Middle frontal gyrus (tissue), 1 donor: ENCODE measurements around the gene NRXN2.
"Not testable (repeated sequence)": the region's sequence is repeated elsewhere in the genome, so short reads cannot be mapped to it uniquely, and the experiment has no call there.

Experiments
- DNase-seq: peaks from one replicate; pipeline ENCODE4 v3.0.0-alpha.2; 2015; ENCODE audit warnings: low spot score; ENCODE audit errors: extremely low spot score

NRXN2 gene

DNA sequence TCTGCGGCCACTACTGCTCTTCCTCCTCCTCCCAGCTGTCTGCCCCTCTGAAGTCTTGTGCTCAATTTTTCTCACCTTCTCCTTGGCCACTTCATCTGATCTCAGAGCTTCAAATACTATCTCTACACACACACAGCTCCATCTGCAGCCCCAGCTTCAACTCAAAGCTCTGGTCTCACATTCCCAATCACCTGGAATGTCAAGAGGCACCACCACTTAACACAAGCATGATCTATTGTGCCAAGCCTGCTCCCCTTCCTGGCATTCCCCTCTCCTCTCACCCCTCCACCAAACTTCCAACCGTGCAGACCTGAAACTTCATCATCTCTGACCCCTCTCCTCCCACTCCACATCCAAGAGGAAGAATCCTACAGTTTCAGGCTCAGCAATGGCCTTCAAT, 17.5 kb downstream of the NRXN2 start:
- no peak for DNase-seq

DNA sequence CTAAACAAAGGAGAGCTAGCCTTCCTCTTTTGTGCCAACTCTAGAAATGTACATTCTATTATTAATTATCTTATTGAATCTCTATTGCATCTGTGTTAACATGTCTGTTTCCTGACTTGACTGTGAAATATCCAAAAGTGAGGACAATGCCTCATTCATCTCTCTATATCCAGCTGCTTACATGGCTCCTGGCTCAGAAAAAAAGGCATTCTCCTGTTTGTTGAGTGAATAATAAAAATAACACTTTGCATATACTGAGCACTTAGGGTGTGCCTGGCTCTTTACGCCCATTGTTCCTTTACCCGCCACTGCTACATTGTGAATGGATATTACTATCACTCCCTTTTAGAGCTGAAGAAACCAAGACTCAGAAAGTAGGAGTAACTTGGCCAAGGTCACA, 19.9 kb downstream of the NRXN2 start:
- no peak for DNase-seq

DNA sequence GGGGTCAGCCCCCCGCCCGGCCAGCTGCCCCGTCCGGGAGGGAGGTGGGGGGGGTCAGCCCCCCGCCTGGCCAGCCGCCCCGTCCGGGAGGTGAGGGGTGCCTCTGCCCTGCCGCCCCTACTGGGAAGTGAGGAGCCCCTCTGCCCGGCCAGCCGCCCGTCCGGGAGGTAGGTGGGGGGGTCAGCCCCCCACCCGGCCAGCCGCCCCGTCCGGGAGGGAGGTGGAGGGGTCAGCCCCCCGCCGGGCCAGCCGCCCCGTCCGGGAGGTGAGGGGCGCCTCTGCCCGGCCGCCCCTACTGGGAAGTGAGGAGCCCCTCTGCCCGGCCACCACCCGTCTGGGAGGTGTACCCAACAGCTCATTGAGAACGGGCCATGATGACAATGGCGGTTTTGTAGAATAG, 21.0 kb downstream of the NRXN2 start:
- not testable (repeated sequence) for DNase-seq

DNA sequence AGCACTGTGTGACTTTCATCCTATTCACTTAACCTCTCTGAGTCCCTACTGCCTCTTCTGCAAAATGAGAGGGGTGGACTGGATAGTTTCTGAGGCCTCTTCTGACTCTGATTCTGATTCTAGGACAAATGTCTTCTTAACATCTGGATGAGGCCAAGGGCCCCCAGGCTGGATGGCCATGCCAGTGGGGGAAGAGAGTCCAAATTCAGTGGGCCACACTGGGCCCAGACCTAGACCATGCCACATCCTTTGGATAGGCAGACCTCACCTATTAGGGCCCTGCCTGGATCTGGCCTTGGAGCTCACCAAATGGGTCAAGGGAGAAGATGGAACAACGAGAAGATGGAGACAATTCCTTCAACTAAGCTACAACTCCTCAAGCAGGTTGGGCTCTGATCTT, 24.6 kb downstream of the NRXN2 start:
- no peak for DNase-seq

DNA sequence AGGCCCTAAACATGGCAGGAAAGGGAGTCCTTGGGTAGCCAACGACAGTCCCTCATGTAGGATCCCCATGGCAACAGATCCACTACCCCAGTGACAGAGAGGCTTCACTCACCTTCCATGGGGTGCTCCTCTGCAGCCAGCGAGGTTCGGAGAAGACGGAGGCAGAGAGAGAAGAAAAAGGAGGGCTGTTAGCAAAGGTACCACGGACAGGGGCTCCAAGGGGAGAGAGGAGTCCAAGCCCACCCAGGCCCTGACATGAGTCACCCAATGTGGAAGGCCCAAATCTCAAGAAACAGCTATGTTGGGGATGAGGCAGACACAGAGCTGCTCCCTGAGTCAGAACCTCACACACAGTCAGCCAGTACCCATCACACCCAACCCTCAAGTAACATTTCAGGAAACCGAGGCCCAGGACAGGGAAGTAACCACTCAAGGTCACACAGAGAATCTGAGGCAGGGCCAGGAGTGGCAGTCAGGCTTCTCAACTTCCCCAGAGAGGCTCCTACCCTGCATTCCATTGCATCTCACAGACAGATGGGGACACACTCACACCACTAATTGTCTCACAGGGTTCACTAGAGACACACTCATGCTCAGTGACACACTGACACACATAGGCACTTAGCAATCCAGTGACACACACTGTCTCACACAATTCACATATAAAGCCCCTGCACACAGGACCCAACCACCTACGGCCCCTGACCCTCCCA, 25.2 kb downstream of the NRXN2 start:
- DNase-seq, result no peak

DNA sequence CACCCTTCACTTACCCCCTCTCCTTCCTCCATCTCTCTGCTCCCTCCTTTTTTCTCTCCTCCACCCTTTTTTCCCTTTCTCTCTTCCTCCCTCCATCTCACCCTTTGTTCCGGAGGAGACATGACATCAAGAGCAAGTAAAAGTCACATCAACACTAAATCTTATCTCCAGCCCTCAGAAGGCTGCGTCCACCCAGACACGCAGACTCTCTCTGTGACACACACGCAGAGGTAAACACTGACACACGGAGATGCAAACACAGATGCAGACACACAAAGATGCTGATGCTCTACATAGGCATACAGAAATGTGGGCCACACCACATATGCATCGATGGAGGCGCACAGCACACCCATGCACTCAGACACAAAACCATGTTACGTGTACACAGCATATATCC, 27.0 kb downstream of the NRXN2 start:
- no peak for DNase-seq

DNA sequence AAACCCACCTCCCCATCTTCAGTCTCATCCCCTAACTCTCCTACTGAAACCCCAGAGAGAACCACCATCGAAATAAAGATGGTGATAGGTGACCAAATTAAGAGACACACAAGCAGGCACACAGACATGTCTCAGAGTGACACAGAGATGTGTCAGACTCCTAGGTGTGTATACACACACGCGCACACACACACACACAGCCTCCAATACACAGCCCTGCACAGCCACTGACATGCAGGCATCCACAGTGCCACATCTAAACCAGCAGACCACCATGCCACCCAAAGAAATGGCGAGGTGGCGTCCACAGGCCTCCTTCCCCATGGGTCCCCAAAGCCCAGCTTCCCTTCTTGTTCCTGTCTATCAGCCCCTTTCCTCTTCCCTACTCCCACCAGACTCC, 27.4 kb downstream of the NRXN2 start:
- DNase-seq, result no peak

DNA sequence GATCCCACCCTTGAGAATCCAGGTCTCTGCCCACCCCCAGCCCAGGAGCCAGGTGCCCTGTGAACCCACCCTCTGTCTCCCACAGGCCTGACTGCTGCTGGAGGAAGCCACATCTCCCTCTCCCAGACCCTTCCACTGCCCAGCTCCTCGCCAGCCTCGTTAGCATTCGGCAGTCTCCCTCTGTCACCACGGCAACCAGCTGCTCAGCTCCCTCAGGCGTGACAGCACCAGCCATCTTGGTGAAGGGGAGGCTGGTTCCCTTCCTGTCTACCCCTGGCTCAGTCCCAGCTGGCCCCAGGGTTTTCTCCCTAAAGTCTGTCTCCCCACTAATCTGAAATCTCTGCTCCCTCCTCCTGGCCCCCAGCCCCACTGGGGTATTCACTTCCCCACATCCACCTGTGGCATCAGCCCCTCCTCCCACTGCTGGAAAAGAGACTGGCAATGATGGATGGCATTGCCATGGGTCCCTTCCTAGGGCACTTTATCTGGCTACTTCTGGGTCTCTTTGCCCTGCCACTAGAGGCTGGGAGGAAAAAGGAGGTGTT, 28.1 kb downstream of the NRXN2 start:
- DNase-seq, result no peak

DNA sequence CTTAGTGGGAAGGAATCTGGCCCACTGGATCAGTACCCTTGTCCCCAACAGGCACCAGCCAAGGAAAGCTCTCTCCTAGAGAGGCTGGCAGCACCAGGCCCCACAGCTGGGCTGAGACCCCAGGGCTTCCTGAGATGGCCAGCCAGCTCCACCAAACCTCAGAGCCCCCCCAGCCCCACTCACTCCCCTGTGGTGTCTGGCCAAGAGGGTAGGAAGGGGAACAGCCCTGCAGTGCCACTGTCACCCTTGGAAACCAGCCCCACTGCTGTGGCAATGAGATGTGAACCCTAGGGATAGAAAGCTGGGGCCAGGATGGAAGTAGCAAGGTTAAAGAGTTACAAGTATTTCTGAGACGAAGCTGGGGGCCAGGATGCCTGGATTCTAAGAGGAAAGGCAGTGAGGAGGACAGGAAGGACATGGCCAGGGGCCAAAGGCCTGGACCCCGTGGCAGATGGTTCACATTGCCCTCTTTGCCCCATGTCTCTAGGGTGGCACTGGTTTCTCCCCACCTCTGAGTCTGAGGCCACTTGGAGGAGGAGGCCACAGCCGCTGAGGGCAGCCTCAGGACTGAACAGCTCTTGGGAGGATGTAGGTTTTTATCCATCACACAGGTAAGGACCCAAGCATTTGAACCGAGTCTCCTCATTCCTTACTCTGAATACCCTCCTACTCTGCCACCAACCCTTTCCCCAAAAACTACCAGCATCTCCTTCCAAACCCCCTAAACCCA, 28.8 kb downstream of the NRXN2 start:
- DNase-seq, result no peak

DNA sequence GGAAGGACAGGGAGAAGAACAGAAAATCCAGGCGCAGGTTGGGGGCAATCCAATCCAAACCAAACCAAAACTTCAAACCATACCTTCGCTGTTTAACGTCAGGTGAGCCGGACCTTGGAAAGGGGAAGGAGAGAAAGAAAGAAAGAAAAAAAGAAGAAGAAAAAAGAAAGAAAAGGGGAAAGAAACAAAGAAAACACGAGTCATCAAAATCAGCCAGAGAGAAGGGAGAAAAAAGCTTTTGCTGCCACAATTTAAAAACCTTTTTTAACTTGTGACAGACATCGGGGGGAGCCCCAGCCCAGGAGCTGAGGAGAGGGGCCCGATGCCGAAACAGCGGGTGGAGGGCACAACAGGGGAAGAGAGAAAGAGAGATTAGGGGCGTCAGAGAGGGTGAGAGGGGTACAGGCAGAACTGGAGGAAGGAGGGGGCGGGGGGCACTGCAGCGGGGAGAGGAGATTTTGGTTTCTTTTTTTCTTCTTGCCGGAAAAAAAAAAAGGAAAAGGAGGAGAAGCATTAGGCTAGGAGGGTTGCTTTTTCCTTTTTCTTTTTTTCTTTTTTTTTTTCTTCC, 30.1 kb downstream of the NRXN2 start:
- no peak for DNase-seq

DNA sequence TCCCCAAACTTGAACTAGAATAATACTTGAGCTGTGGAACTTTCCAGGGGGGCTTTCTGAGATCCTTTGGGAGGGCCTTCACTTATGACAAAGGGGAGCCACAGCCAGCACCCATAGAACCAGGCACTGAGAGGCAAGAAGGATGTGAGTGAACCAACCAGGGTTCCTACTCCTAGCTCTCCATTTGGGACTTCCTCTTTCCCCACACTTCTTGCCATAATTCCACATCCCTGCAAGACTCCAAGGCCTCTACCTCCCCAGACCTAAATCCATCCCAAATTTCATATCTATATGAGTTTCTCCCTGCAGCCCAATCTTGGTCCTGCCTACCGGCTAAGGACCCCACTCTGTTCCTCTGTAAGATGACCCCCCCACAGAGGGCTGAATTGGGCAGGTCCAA, 31.5 kb downstream of the NRXN2 start:
- no peak for DNase-seq

DNA sequence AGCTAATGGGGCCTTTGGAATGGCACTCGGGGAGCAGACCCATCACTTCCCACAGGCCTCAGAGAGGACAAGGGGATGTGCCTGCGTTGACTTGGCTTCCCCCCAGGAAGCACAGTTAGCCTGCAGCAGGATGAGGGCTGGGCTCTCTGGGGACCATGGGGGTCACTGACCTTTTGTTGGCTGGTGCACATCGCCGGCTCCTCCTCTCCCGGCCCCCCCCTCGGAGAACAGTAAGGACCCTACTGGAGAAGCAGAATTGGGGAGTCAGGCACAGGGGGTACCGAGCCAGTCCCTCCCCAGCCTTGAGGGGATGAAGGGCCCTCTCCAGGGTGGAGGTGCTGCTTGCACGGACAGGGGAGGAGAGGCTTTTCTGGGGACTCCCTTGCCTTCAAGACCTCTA, 32.8 kb downstream of the NRXN2 start:
- DNase-seq, result no peak

DNA sequence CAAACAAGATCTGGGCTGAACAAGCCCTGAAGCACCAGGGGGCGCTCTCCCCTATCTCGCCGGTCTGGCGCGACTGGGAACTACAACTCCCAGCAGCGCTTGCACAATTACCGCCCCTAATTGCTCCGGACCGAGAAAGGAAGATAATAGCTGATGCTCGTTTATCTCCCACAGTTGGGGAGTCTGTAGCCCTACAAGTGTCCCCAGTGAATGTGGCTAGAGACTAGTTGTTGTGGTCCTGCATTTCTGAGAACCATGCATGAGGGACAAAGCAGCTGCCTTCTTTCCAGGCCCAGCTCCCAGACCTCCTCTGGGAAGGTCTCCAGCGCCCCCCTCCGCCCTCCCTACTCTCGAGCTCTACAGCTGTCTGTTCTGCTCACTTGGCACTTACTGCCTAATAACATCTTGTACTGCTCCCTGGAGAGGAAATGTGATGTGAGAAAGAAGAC, 34.4 kb downstream of the NRXN2 start:
- DNase-seq, result peak; percentile 82

DNA sequence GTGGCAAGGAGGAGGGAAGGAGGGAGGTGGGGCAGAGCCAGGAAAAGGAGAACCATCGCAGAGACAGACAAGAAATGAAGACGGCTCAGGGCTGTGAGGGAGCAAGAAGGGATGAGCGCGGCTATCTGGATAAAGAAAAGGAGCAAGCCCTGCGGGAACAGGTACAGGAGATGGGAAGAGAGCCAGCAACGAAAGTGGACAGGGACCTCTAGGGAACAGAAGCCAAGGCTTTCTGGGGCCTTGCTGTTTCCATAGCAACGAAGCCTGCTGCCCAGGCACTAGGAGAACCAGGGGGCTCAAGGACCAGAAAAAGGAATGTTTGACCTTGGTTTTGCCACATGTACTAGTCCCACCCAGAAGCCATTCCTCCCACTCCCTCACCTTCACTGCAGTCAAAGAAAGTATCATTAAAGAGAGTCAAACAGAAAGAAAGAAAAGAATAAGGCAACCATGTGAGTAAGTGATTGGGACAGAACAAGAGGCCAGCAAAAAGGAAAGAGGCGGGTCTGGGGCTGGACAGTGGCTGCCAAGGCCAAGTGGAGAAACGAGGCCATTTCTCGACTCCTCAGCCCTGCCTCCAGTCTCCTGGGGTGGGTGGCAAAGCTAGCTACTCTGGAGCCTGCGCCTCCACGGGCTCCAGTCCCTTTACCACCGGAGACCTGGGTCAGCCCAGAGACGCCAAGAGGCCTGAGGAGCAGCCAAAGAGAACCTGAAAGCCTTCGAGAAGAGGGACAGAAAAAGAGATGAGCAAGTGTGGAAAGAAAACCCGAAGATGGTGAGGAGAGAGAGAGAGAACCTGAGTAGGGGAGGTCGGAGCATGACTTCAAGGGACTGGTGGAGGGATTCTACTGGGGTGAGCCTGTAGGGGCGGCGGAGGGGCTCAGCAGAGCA, 35.1 kb downstream of the NRXN2 start:
- DNase-seq, result no peak

DNA sequence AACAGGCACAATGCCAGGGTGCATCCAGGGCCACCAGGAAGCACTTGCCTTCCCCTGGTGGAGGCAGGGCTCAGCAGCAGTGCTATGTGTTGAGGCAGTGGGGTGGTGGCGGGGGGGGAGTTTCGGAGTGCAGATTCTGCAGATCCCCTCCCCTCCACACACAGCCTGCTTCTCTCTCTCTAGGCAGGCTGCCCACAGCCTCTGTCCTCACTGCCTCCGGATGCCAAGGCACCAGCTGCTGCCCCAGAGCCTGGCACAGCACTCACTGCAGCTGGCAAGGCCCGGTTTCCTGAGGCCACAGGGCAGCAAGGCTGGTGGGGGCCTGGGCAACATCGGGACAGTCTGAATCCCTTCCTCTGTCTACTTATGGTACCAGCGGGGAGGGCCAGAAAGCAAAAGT, 35.8 kb downstream of the NRXN2 start:
- DNase-seq, result peak; percentile 86

DNA sequence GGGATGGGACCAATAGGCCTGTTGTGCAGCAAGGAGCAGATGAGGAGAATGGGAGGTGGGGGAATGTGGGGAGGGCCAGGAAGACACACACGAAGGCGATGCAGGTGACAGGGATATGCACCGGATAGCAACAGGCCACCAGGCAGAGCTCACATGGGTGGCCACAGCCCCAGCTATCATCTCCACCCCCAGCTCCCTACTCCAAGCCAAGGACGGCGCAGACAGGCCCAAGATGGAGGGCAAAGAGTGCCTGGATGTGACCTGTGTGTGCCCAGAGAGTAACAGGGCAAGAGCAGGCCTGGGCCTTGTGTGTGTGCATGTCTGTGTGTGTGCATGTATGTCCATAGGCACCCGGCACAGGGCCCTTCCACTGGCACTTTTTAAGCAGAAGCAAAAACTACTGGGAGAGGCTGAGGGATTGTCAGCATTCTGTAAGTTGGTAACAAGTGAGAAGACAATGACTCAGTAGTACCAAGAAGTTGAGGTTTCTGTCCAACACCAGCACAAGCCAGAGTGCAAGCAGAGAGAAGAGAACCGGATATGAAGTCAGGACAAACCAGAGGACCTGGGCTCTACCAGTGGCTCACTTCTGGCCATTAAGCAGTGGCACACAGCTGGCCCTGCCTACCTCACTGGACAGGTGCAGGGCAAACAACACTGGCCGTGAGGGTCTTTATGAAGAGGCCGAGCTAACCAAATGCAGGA, 36.4 kb downstream of the NRXN2 start:
- DNase-seq, result no peak

DNA sequence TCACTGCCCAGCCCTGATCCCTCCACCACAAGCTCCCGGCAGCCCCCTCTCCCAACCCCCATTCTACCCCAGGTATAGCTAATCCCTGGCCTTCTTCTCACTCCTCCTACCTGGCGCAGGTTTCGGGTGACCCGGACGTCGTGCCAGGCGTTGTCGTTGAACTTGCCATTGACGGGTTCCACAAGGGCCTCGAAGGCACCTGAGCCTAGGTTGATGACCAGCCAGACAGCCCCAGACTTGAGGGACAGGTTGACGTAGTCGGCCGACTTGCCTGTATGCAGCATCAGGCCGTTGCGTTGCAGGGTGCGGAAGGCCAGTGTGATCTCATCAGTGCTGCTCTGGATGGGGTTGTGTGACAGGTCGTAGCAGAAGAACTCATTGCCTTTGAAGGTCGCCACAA, 37.5 kb downstream of the NRXN2 start:
- no peak for DNase-seq

DNA sequence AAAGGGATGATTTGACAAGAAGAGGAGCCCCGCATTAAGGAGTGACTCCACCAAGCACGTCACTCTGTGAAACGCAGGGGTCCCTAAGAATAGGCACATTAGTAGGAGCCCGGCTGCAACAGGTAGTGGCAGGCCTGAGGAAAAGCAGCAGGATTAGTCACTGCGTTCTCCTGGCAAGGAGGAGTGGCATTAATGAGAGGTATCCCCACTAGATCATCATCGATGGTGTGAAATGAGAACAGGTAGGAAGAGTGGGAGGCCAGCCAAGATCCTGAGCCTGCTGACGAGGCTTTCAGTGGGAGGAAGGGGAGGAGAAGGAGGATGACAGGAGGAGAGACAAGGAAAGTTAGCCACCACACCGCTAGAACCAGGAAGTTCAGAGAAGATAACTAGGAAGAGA, 38.6 kb downstream of the NRXN2 start:
- no peak for DNase-seq

DNA sequence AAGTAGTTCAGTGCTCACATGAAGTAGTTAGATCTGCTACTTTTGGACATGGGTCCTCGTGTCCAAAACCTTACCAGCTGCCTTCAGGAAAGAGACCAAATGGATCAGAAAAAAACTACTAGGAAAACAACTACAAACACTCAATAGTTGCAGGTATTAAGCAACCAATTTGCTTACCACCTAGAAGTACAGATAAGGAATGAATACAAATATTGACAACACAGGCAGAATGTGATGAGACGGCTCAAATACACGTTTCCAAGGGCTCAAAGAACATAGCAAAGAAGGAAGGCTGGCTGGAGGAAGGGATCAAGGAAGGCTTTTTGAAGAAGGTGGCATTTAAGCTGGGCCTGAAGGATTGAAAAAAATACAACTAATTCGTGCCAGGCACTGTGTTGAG, 41.8 kb downstream of the NRXN2 start:
- DNase-seq, result no peak

DNA sequence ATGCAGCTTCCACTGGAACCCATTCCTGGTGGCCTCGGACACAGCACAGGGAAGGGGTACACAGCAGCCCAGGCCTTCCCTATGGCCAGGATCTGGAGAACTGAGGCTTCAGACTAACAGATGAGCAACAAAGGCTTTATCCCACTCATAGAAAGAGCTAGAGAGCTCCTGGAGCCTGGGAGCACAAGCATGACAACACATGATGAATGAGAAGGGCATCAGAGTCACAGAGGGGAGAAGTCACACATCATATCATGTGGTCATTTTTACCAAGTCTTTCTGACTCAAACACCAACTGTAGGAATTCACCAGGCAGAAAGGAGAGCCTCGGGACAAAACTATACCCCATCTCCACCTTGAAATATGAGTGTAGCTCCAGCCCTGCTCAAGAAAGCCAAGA, 43.2 kb downstream of the NRXN2 start:
- DNase-seq, result no peak
